ENCODE measurements around the gene SCYGR4.

The SCYGR4 gene, protein sequence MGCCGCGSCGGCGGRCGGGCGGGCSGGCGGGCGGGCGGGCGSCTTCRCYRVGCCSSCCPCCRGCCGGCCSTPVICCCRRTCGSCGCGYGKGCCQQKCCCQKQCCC

DNA sequence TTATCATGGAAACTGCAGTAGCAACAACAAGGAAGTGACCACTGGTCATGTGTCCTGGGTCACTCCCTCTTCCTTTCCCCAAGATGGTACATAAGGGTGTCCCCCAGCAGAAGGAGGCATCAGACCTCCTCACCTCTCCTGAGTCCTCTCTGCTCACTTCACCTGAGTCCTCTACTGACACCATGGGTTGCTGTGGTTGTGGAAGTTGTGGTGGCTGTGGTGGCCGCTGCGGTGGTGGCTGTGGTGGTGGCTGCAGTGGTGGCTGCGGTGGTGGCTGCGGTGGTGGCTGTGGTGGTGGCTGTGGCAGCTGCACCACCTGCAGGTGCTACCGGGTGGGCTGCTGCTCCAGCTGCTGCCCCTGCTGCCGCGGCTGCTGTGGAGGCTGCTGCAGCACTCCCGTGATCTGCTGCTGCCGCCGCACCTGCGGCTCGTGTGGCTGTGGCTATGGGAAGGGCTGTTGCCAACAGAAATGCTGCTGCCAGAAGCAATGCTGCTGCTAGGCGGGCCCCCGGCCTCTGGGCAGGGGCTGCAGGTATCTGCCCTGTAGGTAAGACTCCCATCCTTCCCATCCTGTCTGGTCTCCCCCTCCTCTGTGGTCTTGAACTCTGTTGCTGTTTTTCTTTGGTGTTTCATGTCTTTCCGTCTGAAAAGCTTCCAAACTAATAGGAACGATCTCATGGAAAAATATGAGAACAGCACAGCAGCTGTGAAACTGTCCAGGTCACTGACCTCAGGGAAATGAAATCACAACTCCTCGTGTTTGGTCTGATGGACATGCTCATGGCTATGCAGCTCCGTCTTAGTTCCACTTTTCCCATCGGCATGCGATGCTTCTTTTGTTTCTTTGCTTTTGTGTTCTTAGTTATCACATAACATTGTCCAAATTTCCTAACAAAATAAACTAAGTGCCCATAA lies at the start of gene SCYGR4:
SCYGR4 (plus strand) TSS at position 183 of the 915 bp plus-strand sequence; CDS start at position 183, 0 bp downstream.
- no peak for DNase-seq

DNA sequence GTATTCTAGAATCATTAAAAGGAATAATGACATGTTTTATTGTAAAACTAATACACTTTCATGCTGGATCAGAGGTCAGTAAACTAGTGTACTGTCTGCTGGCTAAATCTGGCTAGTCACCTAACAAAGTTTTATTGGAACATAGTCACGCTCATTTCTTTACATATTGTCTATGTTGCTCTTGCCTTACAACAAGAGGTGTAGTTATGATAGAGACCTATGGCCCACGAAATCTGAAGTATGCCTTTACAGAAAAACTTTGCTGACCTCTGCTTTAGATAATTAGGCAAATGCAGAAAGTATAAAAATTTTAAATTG lies 48.5 kb upstream of the SCYGR4 start:
- no peak for DNase-seq

DNA sequence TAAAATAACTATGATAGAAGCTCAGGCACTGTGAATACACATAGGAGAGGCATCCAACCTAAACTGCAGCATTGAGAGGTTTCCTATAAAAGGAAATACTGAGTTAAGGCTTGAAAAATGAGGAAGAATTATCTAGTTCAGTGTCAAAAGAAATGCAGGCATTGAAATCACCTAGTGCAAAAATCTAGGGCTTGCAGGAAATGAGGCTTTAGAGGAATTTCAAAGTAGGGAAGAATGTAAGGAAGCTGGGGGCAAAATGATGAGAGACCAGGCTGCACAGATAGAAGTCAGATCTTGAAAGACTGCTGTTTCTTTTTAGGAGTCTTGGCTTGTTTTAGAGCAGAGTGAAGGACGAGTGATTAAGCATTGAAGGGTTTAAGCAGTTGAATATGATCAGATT lies 46.7 kb upstream of the SCYGR4 start:
- DNase-seq, result no peak

DNA sequence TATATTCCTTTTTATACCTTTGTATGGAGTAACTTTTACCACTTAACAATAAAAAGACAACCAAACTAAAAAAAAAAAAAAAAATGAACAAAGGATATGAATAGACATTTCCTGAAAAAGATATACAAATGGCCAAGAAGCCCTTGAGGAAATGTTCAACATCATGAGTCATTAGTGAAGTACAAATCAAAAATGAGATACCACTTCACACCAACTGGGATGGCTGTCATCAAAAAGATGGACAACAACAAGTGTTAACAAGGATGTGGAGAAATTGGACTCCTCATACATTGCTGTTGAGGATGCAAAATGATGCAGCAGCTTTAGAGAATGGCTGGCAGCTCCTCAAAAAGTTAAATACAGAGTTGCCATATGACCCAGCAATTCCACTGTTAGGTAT lies 41.2 kb upstream of the SCYGR4 start:
- no peak for DNase-seq

DNA sequence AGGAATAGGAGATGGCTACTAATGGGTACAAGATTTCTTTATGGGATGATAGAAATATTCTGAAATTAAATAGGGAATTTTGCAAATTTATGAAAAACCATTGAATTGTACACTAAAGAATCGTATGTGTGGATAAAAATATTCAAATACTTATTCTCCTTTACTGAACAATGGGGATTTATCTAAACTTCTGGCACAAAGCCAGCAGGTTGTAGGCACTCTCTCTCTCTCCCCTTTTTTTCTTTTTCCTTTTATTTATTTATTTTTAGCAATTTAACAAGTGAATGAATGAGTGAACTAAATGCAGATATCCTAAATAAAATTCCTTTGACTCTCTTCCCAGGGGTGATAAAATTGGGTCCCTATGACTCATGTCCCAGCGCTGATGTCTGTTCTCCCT lies 40.5 kb upstream of the SCYGR4 start:
- no peak for DNase-seq

DNA sequence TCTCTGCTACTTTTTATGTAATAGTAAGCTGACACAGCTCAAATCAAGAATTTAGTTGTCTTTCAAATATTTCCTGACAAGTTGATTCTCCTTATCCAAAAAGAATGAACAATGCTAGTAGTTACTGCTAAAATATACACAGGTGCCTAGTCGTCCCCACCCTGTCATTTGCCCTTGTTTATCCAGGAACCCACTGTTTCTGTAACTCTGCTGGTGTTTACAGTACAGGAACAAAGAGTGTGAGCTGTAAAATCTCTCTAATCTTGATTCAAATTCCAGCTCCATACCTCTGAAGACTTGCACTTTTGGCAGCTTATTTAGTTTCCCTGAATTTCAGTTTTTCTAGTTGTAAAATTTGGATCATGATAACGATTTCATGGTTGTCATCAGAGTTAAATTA lies 39.7 kb upstream of the SCYGR4 start:
- DNase-seq, result no peak

DNA sequence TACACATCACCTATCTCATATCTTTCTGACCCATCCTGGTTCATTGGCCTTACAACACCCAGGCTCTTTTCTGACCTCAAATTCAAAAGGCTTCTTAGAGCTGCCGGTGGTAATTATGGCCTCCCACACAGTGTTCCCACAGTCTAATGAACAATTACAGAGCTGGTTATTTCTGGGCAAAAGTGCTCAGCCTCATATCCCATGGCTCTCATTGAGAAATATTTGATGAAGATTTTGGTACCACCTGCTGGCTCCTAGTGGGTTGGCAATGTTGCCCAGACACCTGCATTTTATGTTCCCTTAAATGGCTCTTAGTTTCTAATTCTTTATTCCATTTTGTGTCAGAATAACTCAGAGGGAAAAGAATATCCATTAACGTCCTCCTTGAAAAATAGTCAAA lies 38.7 kb upstream of the SCYGR4 start:
- no peak for DNase-seq

DNA sequence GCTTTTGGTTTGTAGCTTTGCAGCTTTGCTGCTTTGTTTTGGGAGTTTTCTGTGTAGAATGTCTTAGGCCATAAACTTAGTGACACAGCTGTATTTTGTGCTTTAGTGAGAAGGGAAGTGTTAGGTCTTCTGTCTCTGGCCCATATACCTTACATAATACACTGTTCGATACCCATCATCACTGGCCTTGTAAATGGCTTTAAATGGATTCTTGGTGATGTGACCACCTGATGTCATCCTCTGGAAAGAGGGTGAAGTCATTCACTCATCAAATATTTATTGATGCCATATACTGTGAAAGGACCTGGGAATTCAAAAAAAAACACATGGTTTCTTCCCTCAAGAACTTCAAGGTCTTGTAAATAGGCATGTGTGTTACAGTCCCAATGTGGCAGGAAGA lies 37.5 kb upstream of the SCYGR4 start:
- DNase-seq, result peak; percentile 40

DNA sequence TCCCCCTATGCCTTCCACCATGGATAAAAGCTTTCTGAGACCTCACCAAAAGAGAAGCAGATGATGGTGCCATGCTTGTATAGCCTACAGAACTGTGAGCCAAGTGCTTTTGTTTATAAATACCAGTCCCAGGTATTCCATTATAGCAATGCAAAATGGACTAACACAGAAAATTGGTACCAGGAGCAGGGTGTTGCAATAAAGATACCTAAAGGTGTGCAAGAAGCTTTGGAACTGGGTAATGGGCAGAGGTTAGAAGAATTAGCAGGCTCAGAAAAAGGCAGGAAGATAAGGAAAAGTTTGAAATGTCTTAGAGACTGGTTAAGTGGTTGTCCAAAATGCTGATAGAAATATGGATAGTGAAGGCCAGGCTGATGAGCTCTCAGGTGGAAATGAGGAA lies 34.9 kb upstream of the SCYGR4 start:
- no peak for DNase-seq

DNA sequence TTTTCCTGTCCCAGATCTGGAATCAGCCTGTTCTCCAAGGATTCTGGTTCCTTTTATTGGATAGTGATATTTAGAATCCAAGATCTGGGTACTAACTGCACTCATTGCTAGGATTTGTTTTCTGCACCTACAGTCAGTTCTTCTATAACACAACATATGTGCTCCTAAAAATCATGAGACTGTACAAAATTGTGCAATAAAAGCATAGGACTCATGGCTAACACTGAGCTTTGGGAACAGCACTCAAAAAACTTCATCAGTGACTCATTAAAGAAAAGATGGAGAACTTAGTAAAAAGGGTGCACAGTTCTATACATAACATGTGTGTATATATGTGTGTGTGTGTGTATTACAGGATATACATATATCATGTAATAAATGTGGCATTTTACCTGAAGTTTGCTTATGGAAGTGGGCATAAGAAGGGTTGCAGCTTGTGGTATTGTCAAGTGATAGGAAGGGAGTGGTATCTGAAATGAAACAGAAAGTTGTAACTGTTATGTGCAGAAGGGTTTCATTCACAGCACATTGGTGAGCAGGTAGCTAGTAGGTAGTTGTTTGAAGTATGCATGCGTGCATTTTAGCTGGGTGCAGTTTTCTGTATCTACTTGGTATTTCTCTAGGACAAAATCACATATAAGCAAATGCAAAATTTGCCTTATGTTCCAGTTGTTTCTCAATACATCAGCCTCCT lies 24.5 kb upstream of the SCYGR4 start:
- DNase-seq, result no peak

DNA sequence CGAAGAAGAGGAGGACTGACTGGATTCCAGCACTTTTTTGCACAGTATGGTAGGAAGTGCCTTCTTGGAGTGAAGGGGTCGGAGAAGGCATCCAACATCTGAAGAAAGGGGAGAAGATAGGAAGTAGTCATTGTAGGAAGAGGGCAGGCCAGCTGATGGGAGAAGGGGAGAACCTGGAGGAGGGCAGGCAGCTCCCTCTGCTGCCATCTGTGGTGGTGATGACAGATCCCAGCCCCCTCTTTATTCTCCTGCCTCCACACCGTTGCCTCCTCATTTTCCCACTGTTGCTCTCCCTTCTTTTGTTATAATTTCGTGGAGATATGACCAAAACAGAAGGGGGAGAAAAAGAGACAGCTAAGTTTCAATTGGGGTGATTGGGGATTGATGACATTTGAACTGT lies 21.5 kb upstream of the SCYGR4 start:
- no peak for DNase-seq

DNA sequence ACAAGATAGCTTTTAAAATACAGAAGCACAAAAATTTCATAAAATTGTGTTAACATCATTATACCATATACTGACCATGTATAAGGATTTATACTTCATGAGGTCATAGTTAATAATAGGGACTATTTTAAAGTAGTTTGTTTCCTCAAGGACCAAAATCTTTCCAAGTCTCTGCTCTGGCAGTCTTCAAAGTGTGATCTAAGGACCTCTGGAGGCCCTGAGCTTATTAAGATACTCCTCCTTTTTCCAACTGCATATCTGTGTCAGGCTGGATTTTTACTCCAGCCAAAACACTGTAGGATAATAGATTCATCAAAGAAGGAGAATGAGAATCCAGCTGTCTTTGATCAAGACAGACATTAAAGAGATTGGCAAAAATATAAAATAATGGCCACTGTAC lies 20.3 kb upstream of the SCYGR4 start:
- no peak for DNase-seq

DNA sequence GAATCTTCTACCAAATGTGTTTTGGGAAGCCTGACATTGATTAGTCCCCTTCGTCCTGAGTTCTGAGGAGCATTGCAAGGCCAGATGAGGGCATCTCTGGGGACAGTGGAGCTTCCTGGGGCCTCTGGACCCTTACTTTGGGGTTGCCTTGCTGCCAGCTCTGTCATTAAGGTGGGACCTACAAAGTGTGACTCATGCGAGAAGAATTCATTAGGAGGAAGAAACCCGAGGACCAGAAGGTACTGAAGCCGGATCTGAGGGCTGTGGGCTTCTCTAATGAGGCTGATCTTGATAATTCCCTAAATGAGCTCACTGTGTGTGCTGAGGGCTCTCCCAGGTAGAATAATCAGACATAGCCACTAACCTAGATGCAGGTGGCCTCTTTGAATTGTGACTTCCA lies 19.3 kb upstream of the SCYGR4 start:
- no peak for DNase-seq

DNA sequence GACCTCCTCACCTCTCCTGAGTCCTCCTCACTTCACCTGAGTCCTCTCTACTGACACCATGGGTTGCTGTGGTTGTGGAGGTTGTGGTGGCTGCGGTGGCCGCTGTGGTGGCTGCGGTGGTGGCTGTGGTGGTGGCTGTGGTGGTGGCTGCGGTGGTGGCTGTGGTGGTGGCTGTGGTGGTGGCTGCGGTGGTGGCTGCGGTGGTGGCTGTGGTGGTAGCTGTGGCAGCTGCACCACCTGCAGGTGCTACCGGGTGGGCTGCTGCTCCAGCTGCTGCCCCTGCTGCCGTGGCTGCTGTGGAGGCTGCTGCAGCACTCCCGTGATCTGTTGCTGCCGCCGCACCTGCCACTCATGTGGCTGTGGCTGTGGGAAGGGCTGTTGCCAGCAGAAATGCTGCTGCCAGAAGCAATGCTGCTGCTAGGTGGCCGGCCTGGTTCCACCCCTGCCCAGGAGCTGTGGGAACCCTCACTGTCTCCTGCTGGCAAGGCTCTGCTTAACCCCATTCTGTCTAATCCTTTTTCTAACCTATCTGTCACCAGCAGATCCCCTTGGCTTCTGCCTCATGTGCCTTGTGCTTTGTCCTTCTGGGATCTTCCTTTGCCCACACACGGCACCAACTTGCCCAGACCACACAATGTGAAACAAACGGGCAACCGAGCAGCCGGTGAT lies 18.3 kb upstream of the SCYGR4 start, which contains the start of gene SCYGR2:
SCYGR2 (plus strand) TSS at position 59 of the 669 bp plus-strand sequence; CDS start at position 59, 0 bp downstream.
- DNase-seq, result peak; percentile 17

DNA sequence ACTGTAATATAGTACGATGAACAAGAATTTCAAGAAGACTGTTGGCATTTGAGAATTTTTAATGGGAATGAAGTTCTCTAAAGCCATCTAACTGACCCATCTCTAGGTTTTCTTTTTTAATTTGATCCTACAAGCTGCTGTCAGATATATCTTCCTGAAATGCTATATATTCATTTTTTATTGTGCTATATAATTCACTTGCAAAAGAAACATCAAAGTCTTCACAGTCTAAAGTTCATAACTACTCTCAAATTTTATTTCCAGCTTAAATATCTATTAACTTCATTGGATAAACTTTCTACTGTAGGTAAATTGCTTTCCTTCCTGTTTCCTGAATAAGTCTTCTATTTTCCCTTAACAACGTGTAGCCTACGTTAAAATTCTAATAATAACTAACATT lies 14.9 kb upstream of the SCYGR4 start:
- no peak for DNase-seq

DNA sequence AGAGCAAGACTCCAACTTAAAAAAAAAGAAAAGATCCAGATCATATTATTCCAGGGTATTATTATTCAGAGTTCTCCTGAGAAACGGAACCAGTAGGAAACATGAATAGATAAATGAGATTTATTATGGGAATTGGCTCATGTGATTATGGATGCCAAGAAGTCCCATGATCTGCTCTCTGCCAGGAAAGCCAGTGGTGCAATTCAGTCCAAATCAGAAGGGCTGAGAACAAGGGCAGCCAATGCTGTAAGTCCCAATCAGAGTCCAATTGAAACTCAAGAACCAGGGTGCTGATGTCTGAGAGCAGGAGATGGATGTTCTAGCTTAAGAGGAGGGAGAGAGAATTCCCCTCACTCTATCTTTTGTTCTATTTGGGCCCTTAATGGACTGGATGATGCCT lies 10.8 kb upstream of the SCYGR4 start:
- DNase-seq, result no peak

DNA sequence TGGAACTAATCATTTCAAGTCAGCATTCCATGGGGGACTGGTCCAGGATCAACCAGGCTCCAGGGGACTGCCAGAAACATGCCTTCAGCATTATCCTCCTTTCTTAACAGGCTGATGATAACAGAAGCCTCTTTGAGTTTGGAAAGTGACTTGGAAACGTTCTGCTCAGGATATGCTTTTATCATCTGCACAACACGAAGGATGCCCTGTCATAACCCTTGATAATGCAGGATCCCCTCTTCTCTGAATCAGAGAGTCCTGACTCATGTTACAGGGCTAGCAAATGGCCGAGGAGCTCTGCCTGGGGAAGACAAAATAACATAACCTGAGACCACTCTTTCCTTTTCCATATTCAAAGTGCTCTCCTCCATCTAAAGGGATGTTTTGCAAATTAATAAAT lies 9.4 kb upstream of the SCYGR4 start:
- no peak for DNase-seq

DNA sequence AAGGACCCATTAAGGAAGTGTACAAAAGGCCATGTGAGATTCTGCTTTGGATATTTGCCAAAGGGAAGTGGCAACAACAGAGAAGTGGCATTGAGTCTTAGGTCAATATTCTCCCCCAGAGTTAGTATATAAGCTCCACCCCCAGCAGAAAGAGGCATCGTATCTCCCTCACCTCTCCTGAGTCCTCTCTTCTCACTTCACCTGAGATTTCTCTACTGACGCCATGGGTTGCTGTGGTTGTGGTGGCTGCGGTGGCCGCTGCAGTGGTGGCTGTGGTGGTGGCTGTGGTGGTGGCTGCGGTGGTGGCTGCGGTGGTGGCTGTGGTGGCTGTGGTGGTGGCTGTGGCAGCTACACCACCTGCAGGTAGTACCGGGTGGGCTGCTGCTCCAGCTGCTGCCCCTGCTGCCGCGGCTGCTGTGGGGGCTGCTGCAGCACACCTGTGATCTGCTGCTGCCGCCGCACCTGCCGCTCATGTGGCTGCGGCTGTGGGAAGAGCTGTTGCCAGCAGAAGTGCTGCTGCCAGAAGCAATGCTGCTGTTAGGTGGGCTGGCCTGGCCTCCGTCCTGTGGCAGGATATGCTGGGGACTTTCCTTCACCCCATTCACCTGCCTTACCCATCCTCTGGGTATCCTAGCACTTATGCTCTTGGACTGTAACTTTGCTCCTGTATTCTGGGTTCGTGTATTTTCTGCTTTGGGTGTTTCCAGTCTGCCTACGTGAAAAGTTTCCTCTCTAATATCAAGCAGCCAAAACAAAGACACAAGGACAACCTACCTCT lies 8.5 kb upstream of the SCYGR4 start:
- no peak for DNase-seq

DNA sequence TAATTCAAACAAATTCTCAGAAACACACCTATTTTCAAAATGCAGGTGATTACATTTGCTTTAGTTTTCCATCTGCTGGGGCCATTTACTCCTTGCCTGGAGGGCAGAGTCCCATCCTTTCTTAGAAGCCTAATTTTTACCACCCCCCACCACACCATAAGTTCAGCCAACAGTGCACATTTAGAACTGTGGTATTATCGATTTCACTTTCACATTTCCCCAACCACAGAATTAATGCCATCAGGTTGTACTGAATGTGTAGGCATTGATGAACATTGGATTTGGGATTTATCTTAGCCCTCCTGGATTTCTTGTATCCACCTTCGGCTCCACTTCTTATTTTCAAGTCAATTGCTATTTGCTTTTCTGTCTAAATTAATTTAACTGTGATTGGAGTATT lies 7.2 kb upstream of the SCYGR4 start:
- DNase-seq, result no peak

DNA sequence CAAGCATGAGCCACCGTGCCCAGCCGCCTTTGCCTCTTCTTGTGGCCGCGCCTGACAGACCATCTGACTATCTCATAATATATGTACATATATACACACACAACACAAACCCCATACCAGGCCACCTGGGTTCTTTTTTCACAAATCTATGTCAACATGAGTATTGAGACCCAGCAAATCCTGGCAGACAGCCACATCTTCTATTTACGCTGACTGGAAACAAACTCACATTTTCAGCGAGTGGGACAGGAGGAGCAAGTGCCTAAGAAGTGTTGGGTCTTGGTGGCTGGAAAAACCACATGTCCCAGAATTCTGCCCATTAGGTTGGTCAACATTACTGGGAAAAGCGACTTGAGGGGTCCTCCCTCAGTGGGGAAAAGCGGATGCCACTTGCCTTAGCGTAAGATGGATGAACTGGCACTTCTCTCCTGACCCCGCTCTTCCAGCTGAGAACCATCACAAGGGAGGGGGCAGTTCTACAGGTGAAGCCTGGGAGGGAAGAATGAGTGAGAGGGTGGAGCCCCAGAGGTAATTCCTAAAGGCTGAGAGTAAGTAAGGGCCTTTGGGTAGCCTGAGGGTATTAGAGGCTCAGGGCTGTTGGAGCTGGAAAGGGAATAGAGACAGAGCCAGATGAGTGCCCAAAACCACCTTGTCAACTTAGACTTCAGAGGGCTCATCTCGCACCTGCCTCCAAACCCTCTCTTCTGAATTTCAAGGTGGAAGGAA lies 4.6 kb upstream of the SCYGR4 start:
- DNase-seq, result no peak

DNA sequence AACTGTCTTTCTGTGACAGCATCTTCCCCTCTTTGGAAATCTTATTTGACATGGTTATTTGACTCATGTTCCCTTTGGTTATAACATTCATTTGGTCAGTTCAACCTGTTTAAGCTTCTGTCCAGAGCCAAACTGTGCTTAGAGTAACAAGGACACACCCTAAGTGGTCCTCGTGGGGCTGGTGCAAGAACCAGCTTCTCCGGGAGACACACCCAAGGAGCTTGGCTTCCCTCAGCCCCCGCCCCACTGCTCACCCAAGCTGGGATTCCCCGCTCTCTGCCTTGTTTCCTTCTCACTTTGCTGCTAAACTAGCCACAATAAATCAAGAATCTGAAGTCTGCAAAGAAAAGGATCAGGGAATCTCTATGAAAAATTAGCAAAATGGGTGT lies 4.0 kb upstream of the SCYGR4 start:
- DNase-seq, result no peak

DNA sequence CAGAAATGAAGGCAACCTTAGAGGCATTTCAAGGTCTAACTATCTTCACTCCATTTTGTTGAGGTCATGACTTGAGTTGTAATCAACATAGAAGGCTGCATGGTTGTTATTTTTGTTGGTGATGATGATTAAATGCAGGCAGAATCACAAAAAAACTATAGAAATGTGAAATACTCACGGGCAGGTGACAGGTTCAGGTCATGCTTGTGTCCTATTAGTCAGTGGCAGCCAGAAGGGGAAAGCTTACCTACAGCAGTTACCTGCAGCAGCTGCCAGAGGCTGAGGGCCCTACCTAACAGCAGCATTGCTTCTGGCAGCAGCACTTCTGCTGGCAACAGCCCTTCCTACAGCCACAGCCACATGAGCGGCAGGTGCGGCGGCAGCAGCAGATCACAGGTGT lies 3.1 kb upstream of the SCYGR4 start:
- no peak for DNase-seq
